SU-DHL-6 (cell line): ENCODE data around the gene TRA2B.

Experiments
- H2AFZ ChIP-seq: fragments of 200-600 bp; sonication (generic); 2 replicates; pipeline ENCODE4 v1.6.1; 2014; ENCODE audit warnings: low read depth, mild to moderate bottlenecking, moderate library complexity, mixed read lengths, antibody characterized with exemption, low read length; ENCODE audit not compliant: severe bottlenecking
- H3F3A ChIP-seq: fragments of 200-600 bp; shearing (Covaris generic); 2 replicates; pipeline ENCODE4 v1.6.0; 2016; ENCODE audit warnings: antibody characterized with exemption, mild to moderate bottlenecking; ENCODE audit not compliant: insufficient read depth
- H3K27ac ChIP-seq: fragments of 200-600 bp; sonication (generic); 2 replicates; pipeline ENCODE4 v1.5.1; 2016; ENCODE audit warnings: low read depth, mild to moderate bottlenecking, low read length, moderate library complexity, mixed read lengths
- H3K27me3 ChIP-seq: fragments of 200-600 bp; sonication (generic), shearing (Covaris generic); 2 replicates; pipeline ENCODE4 v1.6.0; 2014; ENCODE audit warnings: mild to moderate bottlenecking, low read length
- H3K36me3 ChIP-seq: fragments of 200-600 bp; sonication (generic); 2 replicates; pipeline ENCODE4 v1.6.1; 2014; ENCODE audit warnings: mild to moderate bottlenecking, low read length, mixed read lengths
- H3K4me2 ChIP-seq: fragments of 300-600, 200-600 bp; shearing (Covaris generic), sonication (generic); 2 replicates; pipeline ENCODE4 v1.6.0; 2014; ENCODE audit warnings: low read length, low read depth, mild to moderate bottlenecking; ENCODE audit not compliant: poor library complexity, severe bottlenecking
- H3K4me3 ChIP-seq: fragments of 200-600 bp; sonication (generic); 2 replicates; pipeline ENCODE4 v1.5.1; 2014; ENCODE audit warnings: antibody characterized with exemption, low read length, mild to moderate bottlenecking, mixed read lengths; ENCODE audit not compliant: insufficient read depth, poor library complexity, severe bottlenecking
- H3K79me2 ChIP-seq: fragments of 200-600 bp; sonication (generic); 2 replicates; pipeline ENCODE4 v1.6.1; 2014; ENCODE audit warnings: mild to moderate bottlenecking, low read length, moderate library complexity; ENCODE audit not compliant: insufficient read depth
- H3K9ac ChIP-seq: fragments of 200-600 bp; sonication (generic); 2 replicates; pipeline ENCODE4 v1.7.0; 2014; ENCODE audit warnings: mild to moderate bottlenecking, low read length
- H3K9me2 ChIP-seq: fragments of 200-600 bp; sonication (generic); replicated peaks from 2 replicates; pipeline ENCODE4 v1.6.1; 2014; ENCODE audit warnings: low read length; ENCODE audit not compliant: insufficient read depth
- H3K9me3 ChIP-seq: fragments of 200-600 bp; sonication (generic); 2 replicates; pipeline ENCODE4 v1.6.1; 2014; ENCODE audit warnings: low read length, mixed read lengths; ENCODE audit not compliant: insufficient read depth
- H4K20me1 ChIP-seq: fragments of 200-600 bp; sonication (generic); 2 replicates; pipeline ENCODE4 v1.6.1; 2014; ENCODE audit warnings: low read depth, mild to moderate bottlenecking, antibody characterized with exemption, low read length, moderate library complexity, mixed read lengths
- CTCF ChIP-seq: fragments of 200-600 bp; sonication (generic); IDR thresholded peaks from one replicate; pipeline ENCODE4 v1.5.1; 2017; ENCODE audit warnings: antibody characterized with exemption, mild to moderate bottlenecking, low read length, moderate library complexity; ENCODE audit not compliant: insufficient read depth, poor library complexity, severe bottlenecking
- EZH2phosphoT487 ChIP-seq: fragments of 200-600 bp; sonication (generic), shearing (Covaris generic); conservative IDR thresholded peaks from 2 replicates; pipeline ENCODE4 v1.6.1; 2018; ENCODE audit warnings: mild to moderate bottlenecking, antibody characterized with exemption, low read length, moderate library complexity, mixed read lengths

The TRA2B gene

GRCh38 chr3:185867650-185868049 lies 70.2 kb downstream of the TRA2B start:
- H3F3A ChIP-seq, result no peaks in the 10 kb centered on the region
- H3K4me2 ChIP-seq, result no peak overlapping the region
- no peaks in the 10 kb centered on the region for H3K79me2 ChIP-seq
- H3K4me3 ChIP-seq, result no peak overlapping the region
- no peaks in the 10 kb centered on the region for H3K9me3 ChIP-seq
- TF ChIP-seq CTCF, result no peak
- no peaks in the 10 kb centered on the region for H3K27me3 ChIP-seq
- H3K9me2 ChIP-seq, result no peaks in the 10 kb centered on the region
- H3K36me3 ChIP-seq, result no peaks in the 10 kb centered on the region
- no peaks in the 10 kb centered on the region for H4K20me1 ChIP-seq
- no peak overlapping the region for H3K27ac ChIP-seq
- H2AFZ ChIP-seq, result no peak overlapping the region
- no peak overlapping the region for H3K9ac ChIP-seq

- Histone ChIP-seq H3K9me2 (no peaks in the 10 kb centered on the region), H3F3A (no peaks in the 10 kb centered on the region), H3K4me3 (no peak overlapping the region), H2AFZ (no peak overlapping the region), H3K27me3 (no peaks in the 10 kb centered on the region), H3K79me2 (no peaks in the 10 kb centered on the region), H3K4me2 (no peak overlapping the region), H4K20me1 (no peaks in the 10 kb centered on the region), H3K9me3 (no peaks in the 10 kb centered on the region), H3K36me3 (no peaks in the 10 kb centered on the region), H3K9ac (no peak overlapping the region), H3K27ac (no peak overlapping the region)
- no peak for TF ChIP-seq EZH2phosphoT487
- no peak for TF ChIP-seq CTCF
Measured at GRCh38 chr3:185866995-185867394, 70.8 kb downstream of the TRA2B start.

- Histone ChIP-seq H3K9me3 (no peaks in the 10 kb centered on the region), H3K9ac (no peak overlapping the region), H3K79me2 (no peaks in the 10 kb centered on the region), H4K20me1 (no peaks in the 10 kb centered on the region), H3F3A (no peaks in the 10 kb centered on the region), H3K4me3 (no peak overlapping the region), H3K9me2 (no peaks in the 10 kb centered on the region), H3K4me2 (no peak overlapping the region), H2AFZ (no peak overlapping the region), H3K36me3 (no peaks in the 10 kb centered on the region), H3K27me3 (no peaks in the 10 kb centered on the region), H3K27ac (no peak overlapping the region)
- TF ChIP-seq CTCF (no peak), EZH2phosphoT487 (no peak)
Measured at GRCh38 chr3:185866555-185866954, 71.3 kb downstream of the TRA2B start.
